Measurements from ENCODE around the gene PDLIM7. TPM values are rescaled to one million over a fixed set of nuclear protein-coding genes. Genes with fewer than 3 reads are reported as not detected.

The PDLIM7 gene
- polyA plus RNA-seq, 1 donor from 2014 or later, result 21.0 TPM

DNA sequence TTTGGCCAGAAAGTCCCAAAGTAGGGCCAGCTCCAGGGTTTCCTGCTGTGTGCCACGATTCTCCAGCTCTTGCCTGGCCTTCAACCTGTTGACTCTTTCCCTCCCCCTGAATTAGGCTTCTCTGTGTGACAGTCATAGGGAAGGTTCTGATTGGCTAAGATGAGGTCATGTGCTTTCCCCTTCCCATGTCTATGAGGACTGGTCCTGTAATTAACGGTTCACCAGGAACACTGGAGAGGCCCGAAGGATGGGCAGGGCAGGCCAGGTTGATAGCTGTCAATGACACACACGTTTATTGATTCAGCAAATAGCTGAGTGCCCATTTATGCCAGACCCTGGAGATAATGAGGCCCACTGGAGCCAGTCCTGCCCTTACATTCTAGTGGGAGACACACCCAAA, 59.8 kb downstream of the PDLIM7 start:
- H2AFZ ChIP-seq (ENCODE audit: low read depth, low read length), result no peak overlapping the region
- no peaks in the 10 kb centered on the region for H3K36me3 ChIP-seq (ENCODE audit: insufficient read depth, low read length)
- H3K9ac ChIP-seq (ENCODE audit: low read length), result no peak overlapping the region
- no peaks in the 10 kb centered on the region for H3F3A ChIP-seq (ENCODE audit: insufficient read depth, low read length, poor library complexity, severe bottlenecking)
- no peaks in the 10 kb centered on the region for H3K9me2 ChIP-seq (ENCODE audit: insufficient read depth, low read length)
- no peaks in the 10 kb centered on the region for H3K79me2 ChIP-seq (replicated peaks; ENCODE audit: insufficient read depth, low read length)
- H3K27ac ChIP-seq (ENCODE audit: low read length), result no peak overlapping the region
- H3K4me3 ChIP-seq (ENCODE audit: low read length), result no peak overlapping the region
- H3K27me3 ChIP-seq (ENCODE audit: insufficient read depth, low read depth, low read length), result no peaks in the 10 kb centered on the region
- no peak for TF ChIP-seq SMC3 (conservative IDR thresholded peaks at IDR 0.05; ENCODE audit: poor library complexity)
- TF ChIP-seq RAD21 (conservative IDR thresholded peaks at IDR 0.05), result no peak
- TF ChIP-seq POLR2AphosphoS5 (IDR thresholded peaks at IDR 0.05), result no peak
- no peak for TF ChIP-seq REST (IDR thresholded peaks at IDR 0.05; ENCODE audit: borderline replicate concordance)
- TF ChIP-seq EZH2 (IDR thresholded peaks at IDR 0.05; ENCODE audit: borderline replicate concordance, insufficient read depth, low read length, poor library complexity, severe bottlenecking), result no peak
- TF ChIP-seq EP300 (conservative IDR thresholded peaks at IDR 0.05; ENCODE audit: poor library complexity, severe bottlenecking), result no peak
- no peak for TF ChIP-seq MXI1 (conservative IDR thresholded peaks at IDR 0.05; ENCODE audit: poor library complexity, severe bottlenecking)
- TF ChIP-seq, protein P1, sequence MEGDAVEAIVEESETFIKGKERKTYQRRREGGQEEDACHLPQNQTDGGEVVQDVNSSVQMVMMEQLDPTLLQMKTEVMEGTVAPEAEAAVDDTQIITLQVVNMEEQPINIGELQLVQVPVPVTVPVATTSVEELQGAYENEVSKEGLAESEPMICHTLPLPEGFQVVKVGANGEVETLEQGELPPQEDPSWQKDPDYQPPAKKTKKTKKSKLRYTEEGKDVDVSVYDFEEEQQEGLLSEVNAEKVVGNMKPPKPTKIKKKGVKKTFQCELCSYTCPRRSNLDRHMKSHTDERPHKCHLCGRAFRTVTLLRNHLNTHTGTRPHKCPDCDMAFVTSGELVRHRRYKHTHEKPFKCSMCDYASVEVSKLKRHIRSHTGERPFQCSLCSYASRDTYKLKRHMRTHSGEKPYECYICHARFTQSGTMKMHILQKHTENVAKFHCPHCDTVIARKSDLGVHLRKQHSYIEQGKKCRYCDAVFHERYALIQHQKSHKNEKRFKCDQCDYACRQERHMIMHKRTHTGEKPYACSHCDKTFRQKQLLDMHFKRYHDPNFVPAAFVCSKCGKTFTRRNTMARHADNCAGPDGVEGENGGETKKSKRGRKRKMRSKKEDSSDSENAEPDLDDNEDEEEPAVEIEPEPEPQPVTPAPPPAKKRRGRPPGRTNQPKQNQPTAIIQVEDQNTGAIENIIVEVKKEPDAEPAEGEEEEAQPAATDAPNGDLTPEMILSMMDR (IDR thresholded peaks at IDR 0.05; ENCODE audit: poor library complexity, severe bottlenecking), result no peak
- TF ChIP-seq TAF1 (IDR thresholded peaks at IDR 0.05; ENCODE audit: low read depth), result no peak
- no peaks in the 10 kb centered on the region for H3K9me3 ChIP-seq (ENCODE audit: low read length)
- H3K4me2 ChIP-seq (ENCODE audit: low read length), result no peak overlapping the region
- H4K20me1 ChIP-seq (ENCODE audit: insufficient read depth), result no peaks in the 10 kb centered on the region

DNA sequence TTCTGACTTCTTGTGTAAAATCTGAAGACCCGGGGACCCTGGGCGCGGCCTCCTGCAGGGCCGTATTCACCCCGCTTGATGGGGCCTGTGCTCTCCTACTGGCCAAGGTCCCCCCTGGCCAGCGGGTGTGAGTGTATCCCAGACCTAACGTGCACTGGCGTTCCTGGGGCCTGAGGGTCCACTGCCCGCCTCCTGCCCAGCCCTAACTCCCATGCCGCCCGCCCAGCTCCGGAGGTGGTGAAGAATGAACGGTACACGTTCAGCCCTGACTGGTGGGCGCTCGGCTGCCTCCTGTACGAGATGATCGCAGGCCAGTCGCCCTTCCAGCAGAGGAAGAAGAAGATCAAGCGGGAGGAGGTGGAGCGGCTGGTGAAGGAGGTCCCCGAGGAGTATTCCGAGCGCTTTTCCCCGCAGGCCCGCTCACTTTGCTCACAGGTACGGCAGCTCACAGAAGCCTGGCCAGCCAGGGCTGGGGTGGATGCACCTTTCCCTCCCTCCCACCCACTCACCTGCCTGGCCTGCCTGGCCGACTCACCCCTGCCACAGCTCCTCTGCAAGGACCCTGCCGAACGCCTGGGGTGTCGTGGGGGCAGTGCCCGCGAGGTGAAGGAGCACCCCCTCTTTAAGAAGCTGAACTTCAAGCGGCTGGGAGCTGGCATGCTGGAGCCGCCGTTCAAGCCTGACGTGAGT, 61.4 kb downstream of the PDLIM7 start:
- no peaks in the 10 kb centered on the region for H3K27me3 ChIP-seq (ENCODE audit: insufficient read depth, low read depth, low read length)
- no peaks in the 10 kb centered on the region for H4K20me1 ChIP-seq (ENCODE audit: insufficient read depth)
- no peak overlapping the region for H3K4me3 ChIP-seq (ENCODE audit: low read length)
- H3K4me2 ChIP-seq (ENCODE audit: low read length), result no peak overlapping the region
- no peaks in the 10 kb centered on the region for H3K79me2 ChIP-seq (replicated peaks; ENCODE audit: insufficient read depth, low read length)
- no peaks in the 10 kb centered on the region for H3F3A ChIP-seq (ENCODE audit: insufficient read depth, low read length, poor library complexity, severe bottlenecking)
- H3K36me3 ChIP-seq (ENCODE audit: insufficient read depth, low read length), result no peaks in the 10 kb centered on the region
- H3K27ac ChIP-seq (ENCODE audit: low read length), result no peak overlapping the region
- no peak for TF ChIP-seq EZH2 (IDR thresholded peaks at IDR 0.05; ENCODE audit: borderline replicate concordance, insufficient read depth, low read length, poor library complexity, severe bottlenecking)
- TF ChIP-seq, protein P1 (IDR thresholded peaks at IDR 0.05; ENCODE audit: poor library complexity, severe bottlenecking), result no peak
- TF ChIP-seq RAD21 (conservative IDR thresholded peaks at IDR 0.05), result no peak
- TF ChIP-seq MXI1 (conservative IDR thresholded peaks at IDR 0.05; ENCODE audit: poor library complexity, severe bottlenecking), result no peak
- TF ChIP-seq POLR2AphosphoS5 (IDR thresholded peaks at IDR 0.05), result no peak
- no peak for TF ChIP-seq SMC3 (conservative IDR thresholded peaks at IDR 0.05; ENCODE audit: poor library complexity)
- TF ChIP-seq REST (IDR thresholded peaks at IDR 0.05; ENCODE audit: borderline replicate concordance), result no peak
- no peaks in the 10 kb centered on the region for H3K9me2 ChIP-seq (ENCODE audit: insufficient read depth, low read length)
- no peak overlapping the region for H2AFZ ChIP-seq (ENCODE audit: low read depth, low read length)
- H3K9ac ChIP-seq (ENCODE audit: low read length), result no peak overlapping the region
- no peaks in the 10 kb centered on the region for H3K9me3 ChIP-seq (ENCODE audit: low read length)

Measured in neural cell (in vitro differentiated cells).